Middle frontal gyrus (tissue), 1 donor: Measurements from ENCODE around the gene NGRN.

Experiments used
- DNase-seq: peaks from one replicate; pipeline ENCODE4 v3.0.0-alpha.2; 2015; ENCODE audit warnings: low spot score; ENCODE audit errors: extremely low spot score

Gene NGRN

DNA sequence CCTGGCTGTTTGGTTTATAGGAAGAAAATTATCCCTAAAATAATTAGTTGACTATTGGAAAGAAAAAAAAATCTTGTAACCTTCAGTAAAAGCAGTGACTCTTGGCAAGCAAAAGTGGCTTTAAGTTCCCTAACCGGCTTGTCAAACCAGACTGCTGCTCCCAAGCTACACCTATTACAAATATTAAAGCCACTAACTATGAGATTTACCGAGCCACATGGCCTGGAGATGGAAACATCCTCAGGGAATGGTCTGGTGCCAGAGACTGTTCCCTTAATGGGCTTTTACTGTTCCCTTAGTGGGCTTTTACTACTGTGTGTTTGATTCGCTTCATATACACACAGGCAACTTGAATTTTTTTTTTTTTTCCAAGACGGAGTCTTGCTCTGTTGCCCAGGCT is 50.7 kb downstream of the NGRN start:
- DNase-seq: no peak

DNA sequence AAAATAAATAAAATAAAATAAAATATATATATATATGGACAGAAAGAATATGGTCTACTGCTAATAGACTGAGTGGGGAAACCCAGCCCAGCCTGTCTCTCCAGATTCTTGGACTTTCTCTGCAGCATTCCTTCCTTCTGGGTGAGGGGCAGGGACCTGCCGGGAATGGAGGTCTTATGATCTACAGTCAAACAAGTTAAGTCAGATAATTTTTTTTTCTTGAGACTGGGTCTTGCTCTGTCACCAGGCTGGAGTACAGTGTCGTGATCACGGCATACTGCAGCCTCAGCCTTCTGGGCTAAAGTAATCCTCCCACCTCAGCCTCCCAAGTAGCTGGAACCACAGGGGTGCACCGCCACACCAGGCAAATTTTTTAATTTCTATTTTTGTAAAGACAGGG is 53.1 kb downstream of the NGRN start:
- no peak for DNase-seq

DNA sequence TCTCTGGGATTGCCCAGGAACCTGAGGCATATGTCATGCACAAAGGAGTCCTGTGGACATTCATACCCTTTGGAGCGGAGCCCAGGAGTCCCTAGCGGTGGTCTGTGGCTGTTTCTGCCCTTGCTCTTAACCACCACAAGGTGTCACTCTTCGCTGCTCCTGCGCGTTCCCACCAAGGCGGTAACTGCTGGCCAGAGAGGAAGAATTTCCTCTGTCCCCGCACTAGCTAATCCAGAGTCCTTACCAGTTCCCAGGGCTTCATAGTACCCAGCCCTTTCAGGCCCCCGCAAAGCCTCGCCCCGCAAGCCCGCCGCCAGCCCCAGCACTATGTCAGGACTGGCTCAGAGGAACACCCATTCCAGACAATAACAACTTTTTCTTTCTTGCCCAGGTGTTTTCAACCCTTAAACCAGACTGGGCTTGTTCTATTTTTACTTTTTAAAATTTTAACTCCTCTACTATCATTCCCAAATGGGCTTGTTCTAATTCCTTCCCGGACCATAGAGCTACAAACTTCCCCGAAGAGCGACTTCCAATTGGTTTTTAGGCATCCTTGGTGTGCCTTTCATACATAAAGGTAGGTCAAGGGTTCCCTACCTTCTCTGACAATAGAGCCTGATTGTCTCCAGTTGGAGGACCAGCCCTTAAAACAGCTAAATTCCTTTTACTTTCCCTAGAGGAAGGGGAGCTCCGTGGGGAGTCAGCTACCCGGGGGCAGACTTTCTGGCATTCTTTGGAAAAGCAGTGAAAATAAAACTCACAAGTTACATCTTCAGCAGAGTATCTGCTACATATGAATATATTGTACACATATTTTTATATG is 54.8 kb downstream of the NGRN start:
- peak; percentile 72 for DNase-seq

- no peak for DNase-seq
These were observed 55.4 kb downstream of the NGRN start for GRCh38 chr15:90320885-90321278.
